K562 (cell line): Measurements from ENCODE around the gene TMEM41B. TPM values are rescaled to one million over a fixed set of nuclear protein-coding genes. Genes with fewer than 3 reads are reported as not detected.
"Not testable (repeated sequence)": the region's sequence is repeated elsewhere in the genome, so short reads cannot be mapped to it uniquely, and the experiment has no call there.

Source experiments
- ATAC-seq: fragments of 200-7000 bp; cut with Tn5 transposase; 3 replicates; pipeline ENCODE4 v1.9.1; 2020; ENCODE audit warnings: moderate library complexity
- BruUV-seq: library from RNA; stranded (reverse); fragments of 400-500 nt; replicated peaks from 2 replicates; lab custom pipeline; 2021; lab: Mats Ljungman, UMichigan
- CTCF ChIA-PET: fragments of 300-600 bp; formaldehyde crosslinking; extraction: SDS; loops from one replicate; lab custom pipeline; 2021; ENCODE audit warnings: low intra/inter-chr PET ratio; lab: Yijun Ruan, JAX
- POLR2A ChIA-PET: fragments of 300-600, 350-650 bp; sonication (Branson Sonifier 250); formaldehyde crosslinking; extraction: SDS; loops from one replicate; lab custom pipeline; 2021; ENCODE audit warnings: antibody characterized with exemption, inconsistent platforms; lab: Yijun Ruan, JAX
- DNase-seq, 4 experiments: peaks; one replicate each; pipeline versions ENCODE4 v3.0.0 to v3.0.0-alpha.2; 2011 to 2018; ENCODE audit warnings: low spot score in 3 of 4, mixed read lengths in 3 of 4; ENCODE audit errors: extremely low read depth in 1 of 4
- FAIRE-seq: peaks from 2 replicates; lab custom pipeline; 2011; peaks lifted over from hg19 to GRCh38; lab: Jason Lieb, UNC
- H2AFZ ChIP-seq: 2 replicates; pipeline ENCODE4 v1.6.0; 2011; ENCODE audit warnings: low read depth, low read length, control low read depth, inconsistent platforms
- H3K27ac ChIP-seq: fragments of 200-600 bp; 3 replicates; pipeline ENCODE4 v1.8.0; 2011; ENCODE audit warnings: low read depth, mild to moderate bottlenecking, control low read depth, inconsistent platforms, low read length, moderate library complexity, mixed read lengths; ENCODE audit errors: extremely low read depth
- H3K27me3 ChIP-seq, 2 experiments: fragments of 300-600 bp in 1 of 2; 2 replicates in 1 of 2; 3 replicates in 1 of 2; pipeline versions ENCODE4 v1.6.0 to v1.8.0; 2011; ENCODE audit warnings: inconsistent platforms in 2 of 2, low read length in 2 of 2, mild to moderate bottlenecking in 1 of 2, mixed read lengths in 1 of 2, moderate library complexity in 1 of 2; ENCODE audit not compliant: control insufficient read depth in 2 of 2, insufficient read depth in 2 of 2
- H3K36me3 ChIP-seq: fragments of 300-600 bp; 3 replicates; pipeline ENCODE4 v1.8.0; 2011; ENCODE audit warnings: mild to moderate bottlenecking, low read length, inconsistent platforms; ENCODE audit not compliant: control insufficient read depth, insufficient read depth
- H3K4me1 ChIP-seq, 2 experiments: fragments of 200-600 bp in 1 of 2; replicated peaks in 1 of 2; 2 replicates in 1 of 2; 3 replicates in 1 of 2; pipeline versions ENCODE4 v1.5.1 to v1.8.0; 2011; ENCODE audit warnings: inconsistent platforms in 2 of 2, low read length in 2 of 2, mild to moderate bottlenecking in 1 of 2, mixed read lengths in 1 of 2, moderate library complexity in 1 of 2; ENCODE audit not compliant: control insufficient read depth in 2 of 2, insufficient read depth in 2 of 2
- H3K4me2 ChIP-seq: 2 replicates; pipeline ENCODE4 v1.6.1; 2011; ENCODE audit warnings: low read length, control low read depth, inconsistent platforms, mixed read lengths; ENCODE audit not compliant: insufficient read depth
- H3K4me3 ChIP-seq: fragments of 200-600 bp; sonication (generic), shearing (Covaris generic); 2 replicates; pipeline ENCODE4 v1.5.1; 2016; ENCODE audit warnings: control low read depth, inconsistent platforms
- H3K79me2 ChIP-seq: fragments of 200-600 bp; 3 replicates; pipeline ENCODE4 v1.8.0; 2011; ENCODE audit warnings: low read length, inconsistent platforms; ENCODE audit not compliant: control insufficient read depth, insufficient read depth
- H3K9ac ChIP-seq, 2 experiments: 2 replicates each; pipeline versions ENCODE4 v1.6.0 to v1.6.1; 2011; ENCODE audit warnings: low read depth in 2 of 2, low read length in 2 of 2, control low read depth in 1 of 2, inconsistent platforms in 1 of 2, mild to moderate bottlenecking in 1 of 2, mixed read lengths in 1 of 2; ENCODE audit not compliant: insufficient read depth in 1 of 2
- H3K9me1 ChIP-seq: one replicate; pipeline ENCODE4 v1.6.0; 2011; ENCODE audit warnings: inconsistent platforms, mild to moderate bottlenecking, low read length, moderate library complexity; ENCODE audit not compliant: control insufficient read depth, insufficient read depth
- H3K9me3 ChIP-seq: replicated peaks from 2 replicates; pipeline ENCODE4 v1.5.1; 2011; ENCODE audit warnings: low read depth, low read length, inconsistent platforms; ENCODE audit not compliant: control insufficient read depth, insufficient read depth
- H4K20me1 ChIP-seq: replicated peaks from 2 replicates; pipeline ENCODE4 v1.6.1; 2011; ENCODE audit warnings: low read length, inconsistent platforms, mixed read lengths; ENCODE audit not compliant: control insufficient read depth, insufficient read depth
- C11orf30 ChIP-seq: fragments of 450-650 bp; IDR thresholded peaks from 2 replicates; pipeline ENCODE4 v1.6.1; 2016; ENCODE audit warnings: low read depth, mild to moderate bottlenecking
- COPS2 ChIP-seq: fragments of 450-650 bp; conservative IDR thresholded peaks from 2 replicates; pipeline ENCODE4 v1.6.1; 2016; ENCODE audit warnings: mild to moderate bottlenecking, moderate library complexity
- IFI16 ChIP-seq: fragments of 250-450 bp; sonication (Bioruptor Pico); IDR thresholded peaks from 2 replicates; pipeline ENCODE4 v2.1.2; 2022; ENCODE audit warnings: mild to moderate bottlenecking, inconsistent platforms
- MLX ChIP-seq, 2 experiments: fragments of 450-650 bp in 1 of 2; sonication (generic) in 1 of 2; formaldehyde crosslinking; conservative IDR thresholded peaks; 2 replicates each; pipeline versions ENCODE4 v1.4.0 to v1.8.1; 2020 to 2022; ENCODE audit warnings: mild to moderate bottlenecking in 1 of 2, missing genetic modification reagents in 1 of 2
- SMC3 ChIP-seq: conservative IDR thresholded peaks from 2 replicates; pipeline ENCODE4 v1.6.1; 2011; ENCODE audit warnings: low read depth, low read length, improper control_type of control experiment; ENCODE audit not compliant: insufficient read depth
- TFE3 ChIP-seq: fragments of 450-650 bp; formaldehyde crosslinking; IDR thresholded peaks from 2 replicates; pipeline ENCODE4 v1.4.0; 2020; ENCODE audit warnings: mild to moderate bottlenecking, mixed read lengths
- ZNF217 ChIP-seq: sonication (generic); formaldehyde crosslinking; IDR thresholded peaks from 2 replicates; pipeline ENCODE4 v1.8.0; 2022; ENCODE audit warnings: mild to moderate bottlenecking, missing genetic modification reagents
- ZNF316 ChIP-seq: fragments of 450-650 bp; IDR thresholded peaks from 2 replicates; pipeline ENCODE4 v1.6.1; 2016
- ZSCAN32 ChIP-seq: fragments of 450-650 bp; formaldehyde crosslinking; IDR thresholded peaks from 2 replicates; pipeline ENCODE4 v1.4.0; 2020; ENCODE audit warnings: mild to moderate bottlenecking, moderate library complexity
- WGBS: fragments of 100-300 bp; shearing (Covaris generic); methylation state at CpG from one replicate; pipeline ENCODE4 v1.1.6; 2016; ENCODE audit warnings: low coverage, mixed read lengths; ENCODE audit not compliant: insufficient coverage; ENCODE audit errors: missing lambda C conversion rate; 5-methylcytosine and 5-hydroxymethylcytosine counted together
- in situ Hi-C: fragments of 300-500 bp; cut with MboI; formaldehyde crosslinking; loops from 4 replicates; pipeline ENCODE4 v1.15.0; 2018; ENCODE audit warnings: inconsistent platforms, mixed read lengths
- intact Hi-C: fragments of 100-400 bp; cut with micrococcal nuclease; formaldehyde crosslinking; loops from 2 replicates; pipeline ENCODE4 v1.14.2; 2022
- polyA plus RNA-seq, 8 experiments: library from polyadenylated mRNA; depleted of rRNA in 4 of 8; stranded (reverse) in 5 of 8; unstranded in 3 of 8; fragments of >200 nt; fragmentation: Nextera tagmentation in 2 of 8; fragmentation: Illumina TruSeq in 1 of 8; extraction: Ambion mirVana in 2 of 8; extraction: Trizol in 1 of 8; gene quantifications; 2 replicates each; pipeline versions ENCODE4 v1.2.1 to v1.2.3, GENCODE V29; 2011 to 2014; ENCODE audit warnings: inconsistent platforms in 1 of 8, missing spikeins in 1 of 8
- total RNA-seq, 7 experiments: library from RNA; depleted of rRNA in 6 of 7; stranded (reverse); fragments of >200 nt in 6 of 7; fragmentation: Illumina TruSeq in 2 of 7; extraction: Trizol in 2 of 7; gene quantifications; 2 replicates each; pipeline versions ENCODE4 v1.2.1 to v1.2.3, GENCODE V29; 2011 to 2021; ENCODE audit warnings: low replicate concordance in 1 of 7

Gene TMEM41B
- total and polyA plus RNA-seq, 9 of the 15 experiments (the other 6 are each of a cell fraction or from before 2014, with no cell fraction given) = 17.1 to 89.6 (median 48.7) TPM

GRCh38 chr11:9347779-9348178 is 33.4 kb upstream of the TMEM41B start:
- H4K20me1 ChIP-seq, intact Hi-C loops, H3K27me3 ChIP-seq, H3K27ac ChIP-seq, ATAC-seq, BruUV-seq, H3K4me3 ChIP-seq, H3K79me2 ChIP-seq, CTCF ChIA-PET, DNase-seq, H3K36me3 ChIP-seq, POLR2A ChIA-PET, H2AFZ ChIP-seq, H3K9ac ChIP-seq, FAIRE-seq, H3K4me2 ChIP-seq, H3K9me1 ChIP-seq, H3K9me3 ChIP-seq, in situ Hi-C loops: not testable (repeated sequence)
- peak; percentile 50; the same call in 1 of the 2 replicates for TF ChIP-seq C11orf30
- TF ChIP-seq ZNF316 = peak; percentile 81
- peaks cover 0 to 11% of the 10 kb centered on the region in 2 experiments; a peak in 2 of 5 replicates for H3K4me1 ChIP-seq
- WGBS = 62% methylated on average over 4 of the region's 4 CpGs

DNA sequence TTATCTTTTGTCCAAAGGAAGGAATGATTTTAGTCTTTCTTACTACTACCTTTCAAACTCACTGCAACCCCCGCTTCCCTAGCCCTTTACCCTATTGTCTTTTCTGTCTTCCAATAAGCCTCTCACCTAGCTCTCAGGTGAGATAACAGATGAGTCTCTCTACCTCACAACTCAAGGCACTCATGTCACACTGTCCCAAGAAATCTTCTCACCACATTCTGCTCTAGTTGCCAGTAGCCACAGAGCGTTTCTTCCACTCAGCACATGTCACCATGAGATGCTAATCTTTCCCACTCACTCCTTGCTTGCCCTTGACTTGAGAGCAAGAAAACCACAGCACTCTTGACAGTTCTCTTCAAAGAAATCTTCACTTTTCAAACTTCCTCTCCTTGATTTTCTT is 32.7 kb upstream of the TMEM41B start:
- peak overlapping the region; percentile 37 for H2AFZ ChIP-seq
- no peak overlapping the region for H3K4me3 ChIP-seq
- H3K9ac ChIP-seq = no peak overlapping the region
- DNase-seq (peak in 3 of 4 experiments; percentile 20 to 69 (median 62)), FAIRE-seq (peak; percentile 80), ATAC-seq (peak; percentile 89)
- no peaks in the 10 kb centered on the region for H3K79me2 ChIP-seq
- no peaks in the 10 kb centered on the region for H3K9me3 ChIP-seq
- CTCF ChIA-PET = no interaction called here
- POLR2A ChIA-PET = interaction anchor here (0.6 to 0.9 kb wide), 3 partner anchors 16 to 143 kb away, joined by 3 read pairs; no protein-coding TSS in a partner anchor
- intact Hi-C loops = no loop called here
- no TSS peak for BruUV-seq
- 6% methylated on average over 2 of the region's 2 CpGs for WGBS
- H3K27ac ChIP-seq = peak overlapping the region; percentile 0; the same call in 1 of the 3 replicates
- H3K27me3 ChIP-seq = no peaks in the 10 kb centered on the region
- H3K4me2 ChIP-seq = peak overlapping the region; percentile 13; the same call in 1 of the 2 replicates
- H3K36me3 ChIP-seq = no peaks in the 10 kb centered on the region
- in situ Hi-C loops = no loop called here
- H4K20me1 ChIP-seq = no peaks in the 10 kb centered on the region
- H3K4me1 ChIP-seq = peaks cover 0 to 11% of the 10 kb centered on the region in 2 experiments; a peak in 2 of 5 replicates
- no peaks in the 10 kb centered on the region for H3K9me1 ChIP-seq
- TF ChIP-seq ZSCAN32 (CRISPR knock-in tag) (no peak), COPS2 (no peak), ZNF217 (no peak), SMC3 (no peak), TFE3 (CRISPR knock-in tag) (no peak), MLX (CRISPR knock-in tag; conservative IDR thresholded peaks at IDR 0.05) (no peak), IFI16 (no peak)
